ENCODE results near the gene ACTRT2. TPM values are rescaled to one million over a fixed set of nuclear protein-coding genes. Genes with fewer than 3 reads are reported as not detected.

The ACTRT2 gene
- total and polyA plus RNA-seq, 2 experiments from 2014 or later, result not detected

GRCh38 chr1:3009556-3009955 is 11.7 kb upstream of the ACTRT2 start:
- Histone ChIP-seq H3K27ac (no peak overlapping the region), H3K4me2 (no peak overlapping the region), H3K79me2 (no peaks in the 10 kb centered on the region), H3K4me1 (ENCODE audit: insufficient read depth) (no peaks in the 10 kb centered on the region), H3K36me3 (replicated peaks; ENCODE audit: insufficient read depth, low read depth) (no peaks in the 10 kb centered on the region), H3K4me3 (no peak overlapping the region), H3K9me3 (ENCODE audit: low read depth) (no peaks in the 10 kb centered on the region), H2AFZ (no peak overlapping the region), H3K9me2 (replicated peaks; ENCODE audit: insufficient read depth) (no peaks in the 10 kb centered on the region), H4K20me1 (ENCODE audit: insufficient read depth, poor library complexity, severe bottlenecking) (no peaks in the 10 kb centered on the region), H3K27me3 (no peaks in the 10 kb centered on the region)
- TF ChIP-seq CTCF (IDR thresholded peaks at IDR 0.05; ENCODE audit: poor library complexity) (no peak), EZH2 (IDR thresholded peaks at IDR 0.05; ENCODE audit: borderline replicate concordance) (no peak), EZH2phosphoT487 (IDR thresholded peaks at IDR 0.05; ENCODE audit: low read depth, severe bottlenecking, unreplicated experiment) (no peak)
- DNase-seq (ENCODE audit: low spot score), result no peak
- WGBS (ENCODE audit: low lambda C conversion rate, missing lambda C conversion rate), result 97% methylated on average over 2 of the region's 2 CpGs

DNA sequence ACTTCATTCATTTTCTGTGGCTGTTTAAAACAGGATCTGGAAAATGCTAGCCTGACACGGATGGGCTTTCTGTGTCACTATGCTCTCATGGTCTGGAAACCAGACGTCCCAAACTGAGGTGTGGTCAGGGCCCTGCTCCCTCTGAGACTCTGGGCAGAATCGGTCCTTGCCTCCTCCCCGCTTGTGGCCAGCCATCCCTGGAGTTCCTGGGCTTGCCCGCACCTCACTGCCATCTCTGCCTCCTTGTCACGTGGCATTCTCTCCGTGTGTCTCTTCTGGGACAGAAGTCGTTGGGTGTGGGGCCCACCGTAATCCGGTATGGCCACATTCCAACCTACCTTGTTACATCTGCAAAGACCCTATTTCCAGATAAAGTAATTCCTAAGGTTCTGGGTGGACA is 10.1 kb upstream of the ACTRT2 start:
- 81% methylated on average over 10 of the region's 10 CpGs for WGBS (ENCODE audit: low lambda C conversion rate, missing lambda C conversion rate)
- H3K4me3 ChIP-seq, result no peak overlapping the region
- no peaks in the 10 kb centered on the region for H3K27me3 ChIP-seq
- no peaks in the 10 kb centered on the region for H3K79me2 ChIP-seq
- no peaks in the 10 kb centered on the region for H4K20me1 ChIP-seq (ENCODE audit: insufficient read depth, poor library complexity, severe bottlenecking)
- no peak for TF ChIP-seq CTCF (IDR thresholded peaks at IDR 0.05; ENCODE audit: poor library complexity)
- TF ChIP-seq EZH2 (IDR thresholded peaks at IDR 0.05; ENCODE audit: borderline replicate concordance), result no peak
- no peak for TF ChIP-seq EZH2phosphoT487 (IDR thresholded peaks at IDR 0.05; ENCODE audit: low read depth, severe bottlenecking, unreplicated experiment)
- H3K4me1 ChIP-seq (ENCODE audit: insufficient read depth), result no peaks in the 10 kb centered on the region
- DNase-seq (ENCODE audit: low spot score), result no peak
- H3K36me3 ChIP-seq (replicated peaks; ENCODE audit: insufficient read depth, low read depth), result no peaks in the 10 kb centered on the region
- H3K4me2 ChIP-seq, result no peak overlapping the region
- H3K9me3 ChIP-seq (ENCODE audit: low read depth), result no peaks in the 10 kb centered on the region
- no peaks in the 10 kb centered on the region for H3K9me2 ChIP-seq (replicated peaks; ENCODE audit: insufficient read depth)
- no peak overlapping the region for H2AFZ ChIP-seq
- H3K27ac ChIP-seq, result no peak overlapping the region

GRCh38 chr1:3011631-3012455 is 9.4 kb upstream of the ACTRT2 start:
- WGBS (ENCODE audit: low lambda C conversion rate, missing lambda C conversion rate), result 86% methylated on average over 46 of the region's 46 CpGs
- Histone ChIP-seq H3K9me2 (replicated peaks; ENCODE audit: insufficient read depth) (no peaks in the 10 kb centered on the region), H2AFZ (no peak overlapping the region), H3K27ac (no peak overlapping the region), H3K27me3 (no peaks in the 10 kb centered on the region), H3K9me3 (ENCODE audit: low read depth) (no peaks in the 10 kb centered on the region), H3K4me2 (no peak overlapping the region), H4K20me1 (ENCODE audit: insufficient read depth, poor library complexity, severe bottlenecking) (no peaks in the 10 kb centered on the region), H3K79me2 (no peaks in the 10 kb centered on the region), H3K4me3 (no peak overlapping the region), H3K36me3 (replicated peaks; ENCODE audit: insufficient read depth, low read depth) (no peaks in the 10 kb centered on the region), H3K4me1 (ENCODE audit: insufficient read depth) (no peaks in the 10 kb centered on the region)
- no peak for TF ChIP-seq CTCF (IDR thresholded peaks at IDR 0.05; ENCODE audit: poor library complexity)
- no peak for TF ChIP-seq EZH2 (IDR thresholded peaks at IDR 0.05; ENCODE audit: borderline replicate concordance)
- TF ChIP-seq EZH2phosphoT487 (IDR thresholded peaks at IDR 0.05; ENCODE audit: low read depth, severe bottlenecking, unreplicated experiment), result no peak
- no peak for DNase-seq (ENCODE audit: low spot score)

Data from hepatocyte (in vitro differentiated cells).